HEK293 (cell line): Measurements from ENCODE around the gene NR3C2.

Experiments used
- GFI1B ChIP-seq: fragments of 450-650 bp; formaldehyde crosslinking; IDR thresholded peaks from 2 replicates; pipeline ENCODE4 v1.5.1; 2016; ENCODE audit warnings: missing biosample characterization, missing genetic modification characterization
- IKZF3 ChIP-seq: fragments of 450-650 bp; IDR thresholded peaks from 2 replicates; pipeline ENCODE4 v1.5.0; 2018; ENCODE audit warnings: missing biosample characterization, mild to moderate bottlenecking, missing genetic modification characterization, moderate library complexity
- PRDM1 ChIP-seq: fragments of 450-650 bp; formaldehyde crosslinking; IDR thresholded peaks from 2 replicates; pipeline ENCODE4; 2016; ENCODE audit warnings: missing biosample characterization, missing genetic modification characterization
- TCF7L2 ChIP-seq: IDR thresholded peaks from 2 replicates; pipeline ENCODE4 v1.6.1; 2011; ENCODE audit warnings: low read depth, mild to moderate bottlenecking, inconsistent platforms, low read length, moderate library complexity, borderline replicate concordance
- TRIM28 ChIP-seq: IDR thresholded peaks from 2 replicates; pipeline ENCODE4 v1.6.1; 2011; ENCODE audit warnings: low read length, control low read depth, borderline replicate concordance
- YY1 ChIP-seq: fragments of 450-650 bp; formaldehyde crosslinking; IDR thresholded peaks from 2 replicates; pipeline ENCODE4 v1.5.1; 2018; ENCODE audit warnings: missing biosample characterization, missing genetic modification characterization
- ZFP41 ChIP-seq: fragments of 450-650 bp; formaldehyde crosslinking; IDR thresholded peaks from 2 replicates; pipeline ENCODE4 v1.5.1; 2016; ENCODE audit warnings: missing biosample characterization, missing genetic modification characterization, borderline replicate concordance
- ZNF114 ChIP-seq: fragments of 450-650 bp; formaldehyde crosslinking; IDR thresholded peaks from 2 replicates; pipeline ENCODE4 v1.5.0; 2017; ENCODE audit warnings: missing biosample characterization, missing genetic modification characterization
- ZNF146 ChIP-seq: fragments of 450-650 bp; formaldehyde crosslinking; IDR thresholded peaks from 2 replicates; pipeline ENCODE4 v1.5.1; 2016; ENCODE audit warnings: missing biosample characterization, missing genetic modification characterization
- ZNF335 ChIP-seq: fragments of 450-650 bp; formaldehyde crosslinking; conservative IDR thresholded peaks from 2 replicates; pipeline ENCODE4 v1.5.1; 2016; ENCODE audit warnings: missing biosample characterization, missing genetic modification characterization
- ZNF350 ChIP-seq: fragments of 450-650 bp; formaldehyde crosslinking; IDR thresholded peaks from 2 replicates; pipeline ENCODE4 v1.5.0; 2017; ENCODE audit warnings: missing biosample characterization, mild to moderate bottlenecking, missing genetic modification characterization
- ZNF354C ChIP-seq: fragments of 450-650 bp; formaldehyde crosslinking; IDR thresholded peaks from 2 replicates; pipeline ENCODE4 v1.5.1; 2016; ENCODE audit warnings: missing biosample characterization, missing genetic modification characterization, low read depth, borderline replicate concordance
- ZNF473 ChIP-seq: fragments of 450-650 bp; formaldehyde crosslinking; IDR thresholded peaks from 2 replicates; pipeline ENCODE4 v1.5.1; 2017; ENCODE audit warnings: missing biosample characterization, missing genetic modification characterization
- ZNF626 ChIP-seq: fragments of 450-650 bp; sonication (Bioruptor Pico); formaldehyde crosslinking; IDR thresholded peaks from 2 replicates; pipeline ENCODE4 v1.5.1; 2018; ENCODE audit warnings: missing biosample characterization, missing genetic modification characterization, inconsistent platforms
- ZNF664 ChIP-seq: fragments of 450-650 bp; formaldehyde crosslinking; IDR thresholded peaks from 2 replicates; pipeline ENCODE4 v1.5.1; 2016; ENCODE audit warnings: missing biosample characterization, missing genetic modification characterization
- ZNF747 ChIP-seq: fragments of 450-650 bp; formaldehyde crosslinking; IDR thresholded peaks from 2 replicates; pipeline ENCODE4 v1.5.1; 2016; ENCODE audit warnings: missing biosample characterization, missing genetic modification characterization
- ZNF768 ChIP-seq: fragments of 450-650 bp; formaldehyde crosslinking; IDR thresholded peaks from 2 replicates; pipeline ENCODE4 v1.5.1; 2018; ENCODE audit warnings: missing biosample characterization, mild to moderate bottlenecking, missing genetic modification characterization
- ZNF791 ChIP-seq: fragments of 450-650 bp; formaldehyde crosslinking; IDR thresholded peaks from 2 replicates; pipeline ENCODE4 v1.5.1; 2016; ENCODE audit warnings: missing biosample characterization, missing genetic modification characterization
- ZNF843 ChIP-seq: fragments of 450-650 bp; formaldehyde crosslinking; IDR thresholded peaks from 2 replicates; pipeline ENCODE4 v1.5.1; 2016; ENCODE audit warnings: missing biosample characterization, missing genetic modification characterization
- TF ChIP-seq, protein P1 (sequence below): fragments of 450-650 bp; formaldehyde crosslinking; IDR thresholded peaks from 2 replicates; pipeline ENCODE4 v1.5.1; 2017; ENCODE audit warnings: missing biosample characterization, missing genetic modification characterization
- TF ChIP-seq, protein P2 (sequence below): fragments of 450-650 bp; formaldehyde crosslinking; IDR thresholded peaks from 2 replicates; pipeline ENCODE4 v1.5.1; 2016; ENCODE audit warnings: missing biosample characterization, missing genetic modification characterization
- TF ChIP-seq, protein P3 (sequence below): fragments of 450-650 bp; formaldehyde crosslinking; IDR thresholded peaks from 2 replicates; pipeline ENCODE4 v1.5.1; 2016; ENCODE audit warnings: missing biosample characterization, missing genetic modification characterization
- TF ChIP-seq, protein P4 (sequence below): fragments of 450-650 bp; IDR thresholded peaks from 2 replicates; pipeline ENCODE4 v1.5.1; 2018; ENCODE audit warnings: missing biosample characterization, mild to moderate bottlenecking, missing genetic modification characterization
- TF ChIP-seq, protein P5 (sequence below): fragments of 450-650 bp; formaldehyde crosslinking; IDR thresholded peaks from 2 replicates; pipeline ENCODE4 v1.5.1; 2016; ENCODE audit warnings: missing biosample characterization, missing genetic modification characterization
- TF ChIP-seq, protein P6 (sequence below): fragments of 450-650 bp; formaldehyde crosslinking; conservative IDR thresholded peaks from 2 replicates; pipeline ENCODE4 v1.5.1; 2016; ENCODE audit warnings: low read depth, missing biosample characterization, missing genetic modification characterization
- TF ChIP-seq, protein P7 (sequence below): fragments of 450-650 bp; formaldehyde crosslinking; IDR thresholded peaks from 2 replicates; pipeline ENCODE4 v1.5.1; 2016; ENCODE audit warnings: missing biosample characterization, missing genetic modification characterization
- TF ChIP-seq, protein P8 (sequence below): fragments of 450-650 bp; formaldehyde crosslinking; IDR thresholded peaks from 2 replicates; pipeline ENCODE4; 2016; ENCODE audit warnings: missing biosample characterization, missing genetic modification characterization

Gene NR3C2

DNA sequence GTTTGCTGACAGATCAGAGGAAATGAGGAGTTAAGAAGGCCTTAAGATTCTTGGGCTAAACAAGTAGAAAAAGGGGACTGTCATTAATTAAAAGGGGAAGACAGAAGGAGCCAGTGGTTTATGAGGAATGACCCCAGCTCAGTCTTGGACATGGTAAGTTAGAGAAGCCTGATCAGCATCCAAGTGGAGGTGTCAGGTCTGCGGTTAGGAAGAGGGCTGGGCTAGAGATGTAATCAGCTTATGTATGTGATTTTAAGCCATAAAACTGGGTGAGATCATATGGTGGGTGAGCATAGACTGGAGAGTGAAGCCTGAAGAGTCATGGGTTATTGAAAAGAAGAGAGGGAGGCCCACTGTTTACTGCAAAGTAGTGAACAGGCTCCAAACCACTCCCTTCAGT lies 246.1 kb downstream of the NR3C2 start (continued):
- TF ChIP-seq, protein P1, sequence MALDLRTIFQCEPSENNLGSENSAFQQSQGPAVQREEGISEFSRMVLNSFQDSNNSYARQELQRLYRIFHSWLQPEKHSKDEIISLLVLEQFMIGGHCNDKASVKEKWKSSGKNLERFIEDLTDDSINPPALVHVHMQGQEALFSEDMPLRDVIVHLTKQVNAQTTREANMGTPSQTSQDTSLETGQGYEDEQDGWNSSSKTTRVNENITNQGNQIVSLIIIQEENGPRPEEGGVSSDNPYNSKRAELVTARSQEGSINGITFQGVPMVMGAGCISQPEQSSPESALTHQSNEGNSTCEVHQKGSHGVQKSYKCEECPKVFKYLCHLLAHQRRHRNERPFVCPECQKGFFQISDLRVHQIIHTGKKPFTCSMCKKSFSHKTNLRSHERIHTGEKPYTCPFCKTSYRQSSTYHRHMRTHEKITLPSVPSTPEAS (tag by site-specific recombination), result no peak
- peak; percentile 94 for TF ChIP-seq ZNF843 (tag by site-specific recombination)
- TF ChIP-seq PRDM1 (tag by site-specific recombination), result no peak
- no peak for TF ChIP-seq ZNF114 (tag by site-specific recombination)
- no peak for TF ChIP-seq ZNF768 (tag by site-specific recombination)
- TF ChIP-seq, protein P2, sequence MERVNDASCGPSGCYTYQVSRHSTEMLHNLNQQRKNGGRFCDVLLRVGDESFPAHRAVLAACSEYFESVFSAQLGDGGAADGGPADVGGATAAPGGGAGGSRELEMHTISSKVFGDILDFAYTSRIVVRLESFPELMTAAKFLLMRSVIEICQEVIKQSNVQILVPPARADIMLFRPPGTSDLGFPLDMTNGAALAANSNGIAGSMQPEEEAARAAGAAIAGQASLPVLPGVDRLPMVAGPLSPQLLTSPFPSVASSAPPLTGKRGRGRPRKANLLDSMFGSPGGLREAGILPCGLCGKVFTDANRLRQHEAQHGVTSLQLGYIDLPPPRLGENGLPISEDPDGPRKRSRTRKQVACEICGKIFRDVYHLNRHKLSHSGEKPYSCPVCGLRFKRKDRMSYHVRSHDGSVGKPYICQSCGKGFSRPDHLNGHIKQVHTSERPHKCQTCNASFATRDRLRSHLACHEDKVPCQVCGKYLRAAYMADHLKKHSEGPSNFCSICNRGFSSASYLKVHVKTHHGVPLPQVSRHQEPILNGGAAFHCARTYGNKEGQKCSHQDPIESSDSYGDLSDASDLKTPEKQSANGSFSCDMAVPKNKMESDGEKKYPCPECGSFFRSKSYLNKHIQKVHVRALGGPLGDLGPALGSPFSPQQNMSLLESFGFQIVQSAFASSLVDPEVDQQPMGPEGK (tag by site-specific recombination), result peak; percentile 53; the same call in 1 of the 2 replicates
- TF ChIP-seq ZNF335 (tag by site-specific recombination), result no peak
- TF ChIP-seq, protein P3, sequence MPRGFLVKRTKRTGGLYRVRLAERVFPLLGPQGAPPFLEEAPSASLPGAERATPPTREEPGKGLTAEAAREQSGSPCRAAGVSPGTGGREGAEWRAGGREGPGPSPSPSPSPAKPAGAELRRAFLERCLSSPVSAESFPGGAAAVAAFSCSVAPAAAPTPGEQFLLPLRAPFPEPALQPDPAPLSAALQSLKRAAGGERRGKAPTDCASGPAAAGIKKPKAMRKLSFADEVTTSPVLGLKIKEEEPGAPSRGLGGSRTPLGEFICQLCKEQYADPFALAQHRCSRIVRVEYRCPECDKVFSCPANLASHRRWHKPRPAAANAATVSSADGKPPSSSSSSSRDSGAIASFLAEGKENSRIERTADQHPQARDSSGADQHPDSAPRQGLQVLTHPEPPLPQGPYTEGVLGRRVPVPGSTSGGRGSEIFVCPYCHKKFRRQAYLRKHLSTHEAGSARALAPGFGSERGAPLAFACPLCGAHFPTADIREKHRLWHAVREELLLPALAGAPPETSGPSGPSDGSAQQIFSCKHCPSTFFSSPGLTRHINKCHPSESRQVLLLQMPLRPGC (tag by site-specific recombination), result peak; percentile 79
- TF ChIP-seq, protein P4, sequence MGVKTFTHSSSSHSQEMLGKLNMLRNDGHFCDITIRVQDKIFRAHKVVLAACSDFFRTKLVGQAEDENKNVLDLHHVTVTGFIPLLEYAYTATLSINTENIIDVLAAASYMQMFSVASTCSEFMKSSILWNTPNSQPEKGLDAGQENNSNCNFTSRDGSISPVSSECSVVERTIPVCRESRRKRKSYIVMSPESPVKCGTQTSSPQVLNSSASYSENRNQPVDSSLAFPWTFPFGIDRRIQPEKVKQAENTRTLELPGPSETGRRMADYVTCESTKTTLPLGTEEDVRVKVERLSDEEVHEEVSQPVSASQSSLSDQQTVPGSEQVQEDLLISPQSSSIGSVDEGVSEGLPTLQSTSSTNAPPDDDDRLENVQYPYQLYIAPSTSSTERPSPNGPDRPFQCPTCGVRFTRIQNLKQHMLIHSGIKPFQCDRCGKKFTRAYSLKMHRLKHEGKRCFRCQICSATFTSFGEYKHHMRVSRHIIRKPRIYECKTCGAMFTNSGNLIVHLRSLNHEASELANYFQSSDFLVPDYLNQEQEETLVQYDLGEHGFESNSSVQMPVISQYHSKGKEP (tag by site-specific recombination), result no peak
- TF ChIP-seq ZNF146 (tag by site-specific recombination), result no peak
- no peak for TF ChIP-seq ZNF350 (tag by site-specific recombination)
- TF ChIP-seq, protein P5, sequence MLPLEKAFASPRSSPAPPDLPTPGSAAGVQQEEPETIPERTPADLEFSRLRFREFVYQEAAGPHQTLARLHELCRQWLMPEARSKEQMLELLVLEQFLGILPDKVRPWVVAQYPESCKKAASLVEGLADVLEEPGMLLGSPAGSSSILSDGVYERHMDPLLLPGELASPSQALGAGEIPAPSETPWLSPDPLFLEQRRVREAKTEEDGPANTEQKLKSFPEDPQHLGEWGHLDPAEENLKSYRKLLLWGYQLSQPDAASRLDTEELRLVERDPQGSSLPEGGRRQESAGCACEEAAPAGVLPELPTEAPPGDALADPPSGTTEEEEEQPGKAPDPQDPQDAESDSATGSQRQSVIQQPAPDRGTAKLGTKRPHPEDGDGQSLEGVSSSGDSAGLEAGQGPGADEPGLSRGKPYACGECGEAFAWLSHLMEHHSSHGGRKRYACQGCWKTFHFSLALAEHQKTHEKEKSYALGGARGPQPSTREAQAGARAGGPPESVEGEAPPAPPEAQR, result no peak
- TF ChIP-seq IKZF3 (tag by site-specific recombination), result peak; percentile 61; the same call in 1 of the 2 replicates
- TF ChIP-seq, protein P6, sequence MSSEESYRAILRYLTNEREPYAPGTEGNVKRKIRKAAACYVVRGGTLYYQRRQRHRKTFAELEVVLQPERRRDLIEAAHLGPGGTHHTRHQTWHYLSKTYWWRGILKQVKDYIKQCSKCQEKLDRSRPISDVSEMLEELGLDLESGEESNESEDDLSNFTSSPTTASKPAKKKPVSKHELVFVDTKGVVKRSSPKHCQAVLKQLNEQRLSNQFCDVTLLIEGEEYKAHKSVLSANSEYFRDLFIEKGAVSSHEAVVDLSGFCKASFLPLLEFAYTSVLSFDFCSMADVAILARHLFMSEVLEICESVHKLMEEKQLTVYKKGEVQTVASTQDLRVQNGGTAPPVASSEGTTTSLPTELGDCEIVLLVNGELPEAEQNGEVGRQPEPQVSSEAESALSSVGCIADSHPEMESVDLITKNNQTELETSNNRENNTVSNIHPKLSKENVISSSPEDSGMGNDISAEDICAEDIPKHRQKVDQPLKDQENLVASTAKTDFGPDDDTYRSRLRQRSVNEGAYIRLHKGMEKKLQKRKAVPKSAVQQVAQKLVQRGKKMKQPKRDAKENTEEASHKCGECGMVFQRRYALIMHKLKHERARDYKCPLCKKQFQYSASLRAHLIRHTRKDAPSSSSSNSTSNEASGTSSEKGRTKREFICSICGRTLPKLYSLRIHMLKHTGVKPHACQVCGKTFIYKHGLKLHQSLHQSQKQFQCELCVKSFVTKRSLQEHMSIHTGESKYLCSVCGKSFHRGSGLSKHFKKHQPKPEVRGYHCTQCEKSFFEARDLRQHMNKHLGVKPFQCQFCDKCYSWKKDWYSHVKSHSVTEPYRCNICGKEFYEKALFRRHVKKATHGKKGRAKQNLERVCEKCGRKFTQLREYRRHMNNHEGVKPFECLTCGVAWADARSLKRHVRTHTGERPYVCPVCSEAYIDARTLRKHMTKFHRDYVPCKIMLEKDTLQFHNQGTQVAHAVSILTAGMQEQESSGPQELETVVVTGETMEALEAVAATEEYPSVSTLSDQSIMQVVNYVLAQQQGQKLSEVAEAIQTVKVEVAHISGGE (tag by site-specific recombination), result no peak
- TF ChIP-seq, protein P7, sequence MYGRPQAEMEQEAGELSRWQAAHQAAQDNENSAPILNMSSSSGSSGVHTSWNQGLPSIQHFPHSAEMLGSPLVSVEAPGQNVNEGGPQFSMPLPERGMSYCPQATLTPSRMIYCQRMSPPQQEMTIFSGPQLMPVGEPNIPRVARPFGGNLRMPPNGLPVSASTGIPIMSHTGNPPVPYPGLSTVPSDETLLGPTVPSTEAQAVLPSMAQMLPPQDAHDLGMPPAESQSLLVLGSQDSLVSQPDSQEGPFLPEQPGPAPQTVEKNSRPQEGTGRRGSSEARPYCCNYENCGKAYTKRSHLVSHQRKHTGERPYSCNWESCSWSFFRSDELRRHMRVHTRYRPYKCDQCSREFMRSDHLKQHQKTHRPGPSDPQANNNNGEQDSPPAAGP (tag by site-specific recombination), result peak; percentile 82
- no peak for TF ChIP-seq TCF7L2
- peak; percentile 94 for TF ChIP-seq GFI1B
- TF ChIP-seq ZFP41 (tag by site-specific recombination), result no peak
- TF ChIP-seq ZNF354C (tag by site-specific recombination), result no peak
- no peak for TF ChIP-seq ZNF791
- peak; percentile 90 for TF ChIP-seq TRIM28
- TF ChIP-seq YY1 (tag by site-specific recombination), result no peak
- no peak for TF ChIP-seq ZNF664 (tag by site-specific recombination)
- TF ChIP-seq, protein P8, sequence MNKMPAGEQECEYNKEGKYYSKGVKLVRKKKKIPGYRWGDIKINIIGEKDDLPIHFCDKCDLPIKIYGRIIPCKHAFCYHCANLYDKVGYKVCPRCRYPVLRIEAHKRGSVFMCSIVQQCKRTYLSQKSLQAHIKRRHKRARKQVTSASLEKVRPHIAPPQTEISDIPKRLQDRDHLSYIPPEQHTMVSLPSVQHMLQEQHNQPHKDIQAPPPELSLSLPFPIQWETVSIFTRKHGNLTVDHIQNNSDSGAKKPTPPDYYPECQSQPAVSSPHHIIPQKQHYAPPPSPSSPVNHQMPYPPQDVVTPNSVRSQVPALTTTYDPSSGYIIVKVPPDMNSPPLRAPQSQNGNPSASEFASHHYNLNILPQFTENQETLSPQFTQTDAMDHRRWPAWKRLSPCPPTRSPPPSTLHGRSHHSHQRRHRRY (tag by site-specific recombination), result no peak
- TF ChIP-seq ZNF747 (tag by site-specific recombination), result no peak
- no peak for TF ChIP-seq ZNF473 (tag by site-specific recombination)
- no peak for TF ChIP-seq ZNF626
